HG03521 (cell line): ENCODE results near the gene UTP15.

Experiments used
- ATAC-seq: cut with Tn5 transposase; IDR thresholded peaks from one replicate; pipeline ENCODE4 v1.9.1; 2021; ENCODE audit warnings: mild to moderate bottlenecking, moderate library complexity; ENCODE audit not compliant: unreplicated experiment

UTP15 gene

GRCh38 chr5:73564675-73565074, 868 bp upstream of the UTP15 start:
- ATAC-seq = no peak

GRCh38 chr5:73565969-73566547, 515 bp downstream of the UTP15 start:
- ATAC-seq = no peak

GRCh38 chr5:73582285-73583145, 17.0 kb downstream of the UTP15 start:
- no peak for ATAC-seq

DNA sequence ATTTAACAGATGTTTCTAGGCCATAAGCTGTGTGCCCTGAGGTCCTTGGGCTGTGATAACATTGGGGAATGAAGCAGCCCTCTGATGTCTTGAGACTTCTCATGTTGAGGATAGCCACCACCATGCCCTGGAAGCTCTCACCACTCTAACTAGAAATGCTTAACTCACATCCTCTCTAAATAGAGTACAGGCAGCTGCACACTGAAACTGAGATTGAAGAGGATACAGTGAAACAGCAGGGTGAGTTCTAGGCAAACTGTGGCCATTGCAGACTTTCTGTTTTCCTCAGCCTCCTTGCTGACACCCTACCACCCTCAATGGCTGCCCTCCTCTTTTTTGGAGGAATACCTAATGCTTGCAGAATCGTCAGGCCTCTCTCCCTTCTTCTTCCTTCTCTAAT, 22.4 kb downstream of the UTP15 start:
- peak; percentile 63 for ATAC-seq

GRCh38 chr5:73591102-73591695, 25.7 kb downstream of the UTP15 start:
- ATAC-seq = peak; percentile 54

GRCh38 chr5:73591698-73592501, 26.4 kb downstream of the UTP15 start:
- no peak for ATAC-seq

- no peak for ATAC-seq
Observed at GRCh38 chr5:73592551-73592950, 27.0 kb downstream of the UTP15 start.

GRCh38 chr5:73596705-73597328, 31.3 kb downstream of the UTP15 start:
- ATAC-seq = no peak

GRCh38 chr5:73599380-73599779, 33.8 kb downstream of the UTP15 start:
- no peak for ATAC-seq

DNA sequence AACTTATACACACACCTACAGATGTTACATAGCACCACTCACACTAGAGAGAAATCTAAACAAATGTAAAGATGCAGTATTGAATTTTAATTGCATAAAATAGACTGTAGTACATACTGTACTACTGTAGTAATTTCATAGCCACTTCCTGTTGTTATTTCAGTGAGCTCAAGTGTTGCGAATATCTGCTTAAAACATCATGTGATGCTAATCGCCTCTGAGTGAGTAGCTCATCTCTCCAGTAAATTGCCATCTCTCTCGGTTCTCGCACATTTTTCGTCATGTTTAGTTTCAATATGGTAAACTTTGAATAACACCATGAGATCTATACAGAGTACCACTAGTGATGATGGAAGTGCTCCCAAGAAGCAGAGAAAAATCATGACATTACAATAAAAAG, 38.5 kb downstream of the UTP15 start:
- no peak for ATAC-seq

DNA sequence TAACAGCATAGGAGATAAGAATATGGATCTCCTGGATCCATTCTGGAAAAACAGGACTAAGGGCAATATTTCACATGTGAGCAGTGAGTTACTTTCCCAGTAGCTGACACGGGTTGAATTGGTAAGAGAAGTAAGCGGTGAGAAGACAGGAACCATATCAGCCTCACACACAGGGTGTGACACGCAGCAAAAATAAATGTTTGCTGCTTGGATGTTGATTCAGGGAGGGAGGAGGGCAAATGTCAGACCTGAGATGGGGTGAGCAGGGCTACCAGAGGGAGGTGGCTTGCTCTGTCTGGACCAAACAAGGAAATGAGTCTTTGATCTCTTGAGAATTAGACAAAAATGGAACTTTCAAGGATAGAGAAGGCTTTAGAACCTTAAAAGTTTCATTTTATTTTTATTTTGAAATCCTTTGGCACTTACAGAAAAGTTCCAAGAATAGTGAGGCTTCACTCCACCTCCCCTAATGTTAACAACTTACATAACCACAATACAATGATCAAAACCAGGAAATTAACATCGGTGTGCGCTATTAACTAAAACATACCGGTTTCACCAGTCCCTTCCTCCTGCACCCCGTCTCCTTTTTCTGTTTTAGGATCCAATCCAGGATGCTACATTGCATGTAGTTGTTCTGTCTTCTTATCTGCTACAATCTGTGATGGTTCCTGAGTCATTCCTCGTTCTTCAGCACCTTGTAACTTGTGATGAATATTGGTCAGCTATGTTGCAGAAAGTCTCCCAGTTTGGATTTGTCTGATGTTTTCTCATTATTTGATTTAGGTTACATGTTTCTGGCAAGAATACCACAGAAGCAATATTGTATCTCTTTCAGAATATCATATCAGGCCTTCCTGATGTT, 39.9 kb downstream of the UTP15 start:
- no peak for ATAC-seq

GRCh38 chr5:73606206-73606753, 40.7 kb downstream of the UTP15 start:
- no peak for ATAC-seq

DNA sequence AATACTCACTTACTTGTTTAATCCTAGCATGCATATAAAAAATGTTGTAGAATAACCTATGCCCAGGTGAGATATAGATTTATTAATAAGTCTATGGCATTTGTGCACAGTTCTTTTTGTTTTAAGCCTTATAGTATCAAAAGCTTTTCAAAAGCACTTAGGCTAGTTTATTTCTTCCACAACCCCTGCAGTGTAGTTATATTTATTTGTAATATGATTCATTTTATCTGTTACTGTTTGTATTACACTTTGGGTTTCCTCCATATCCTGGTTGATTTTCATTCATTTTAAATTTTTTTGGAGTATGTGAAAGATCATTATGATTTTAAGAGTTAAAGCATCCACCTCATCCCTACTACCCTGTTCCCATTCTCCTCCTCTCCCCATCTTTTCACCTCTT, 41.7 kb downstream of the UTP15 start:
- ATAC-seq = no peak

DNA sequence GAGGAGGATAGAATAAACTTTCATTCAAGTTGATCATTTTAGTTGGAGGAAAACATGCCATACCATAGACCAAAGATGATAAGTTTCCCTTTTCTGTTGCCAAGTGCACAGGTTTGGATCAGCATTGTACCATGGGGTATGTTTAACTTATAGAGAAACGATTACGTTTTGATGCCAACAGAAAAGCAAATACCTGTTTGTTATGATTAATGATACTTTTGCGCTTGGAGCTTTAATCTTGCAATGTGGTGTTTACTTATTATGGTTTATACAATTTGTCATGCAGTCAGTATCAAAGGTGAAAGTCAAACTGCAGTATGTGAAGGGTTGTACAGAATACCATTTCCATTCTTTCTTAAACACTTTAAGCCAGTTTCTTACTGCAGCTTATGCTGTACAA, 47.3 kb downstream of the UTP15 start:
- no peak for ATAC-seq

DNA sequence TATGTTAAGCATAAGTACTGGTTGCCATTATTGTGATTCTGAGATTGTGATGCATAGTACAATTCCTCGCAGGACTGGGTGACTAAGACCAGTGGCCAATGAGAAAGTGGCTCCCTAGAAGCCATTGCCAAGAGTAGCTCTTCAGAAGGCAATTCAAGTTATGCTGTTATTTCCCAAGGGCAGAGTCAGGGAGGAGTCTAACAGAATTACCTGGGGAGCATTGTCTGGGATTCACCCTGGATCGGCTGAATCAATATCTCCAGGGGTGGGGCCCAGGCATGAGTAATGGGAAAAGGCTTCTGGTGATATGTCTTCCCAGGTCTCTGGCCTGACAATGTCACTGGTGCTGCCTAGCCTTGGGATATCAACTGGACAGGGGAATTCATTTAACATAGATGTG, 49.5 kb downstream of the UTP15 start:
- ATAC-seq = no peak

DNA sequence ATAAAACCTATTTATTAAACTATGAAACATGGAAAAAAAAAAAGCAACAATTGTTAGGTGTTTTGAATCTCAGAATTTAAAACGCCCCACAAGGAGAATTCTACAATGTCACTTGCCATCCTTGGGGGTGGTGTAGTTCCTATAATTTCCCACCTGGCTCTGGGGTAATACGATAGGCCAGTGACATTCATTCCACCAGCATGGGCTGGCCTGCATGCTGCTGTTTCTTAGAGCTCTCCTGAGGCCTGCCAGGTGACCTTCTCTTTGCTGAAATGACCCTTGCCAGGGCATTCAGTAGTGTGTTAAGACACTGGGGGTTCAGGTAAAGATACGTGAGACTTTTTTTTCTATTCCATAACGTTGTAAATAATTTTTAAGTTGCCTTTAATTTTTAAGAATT, 50.4 kb downstream of the UTP15 start:
- no peak for ATAC-seq

- ATAC-seq = no peak
Observed at GRCh38 chr5:73617510-73618279, 52.2 kb downstream of the UTP15 start.

DNA sequence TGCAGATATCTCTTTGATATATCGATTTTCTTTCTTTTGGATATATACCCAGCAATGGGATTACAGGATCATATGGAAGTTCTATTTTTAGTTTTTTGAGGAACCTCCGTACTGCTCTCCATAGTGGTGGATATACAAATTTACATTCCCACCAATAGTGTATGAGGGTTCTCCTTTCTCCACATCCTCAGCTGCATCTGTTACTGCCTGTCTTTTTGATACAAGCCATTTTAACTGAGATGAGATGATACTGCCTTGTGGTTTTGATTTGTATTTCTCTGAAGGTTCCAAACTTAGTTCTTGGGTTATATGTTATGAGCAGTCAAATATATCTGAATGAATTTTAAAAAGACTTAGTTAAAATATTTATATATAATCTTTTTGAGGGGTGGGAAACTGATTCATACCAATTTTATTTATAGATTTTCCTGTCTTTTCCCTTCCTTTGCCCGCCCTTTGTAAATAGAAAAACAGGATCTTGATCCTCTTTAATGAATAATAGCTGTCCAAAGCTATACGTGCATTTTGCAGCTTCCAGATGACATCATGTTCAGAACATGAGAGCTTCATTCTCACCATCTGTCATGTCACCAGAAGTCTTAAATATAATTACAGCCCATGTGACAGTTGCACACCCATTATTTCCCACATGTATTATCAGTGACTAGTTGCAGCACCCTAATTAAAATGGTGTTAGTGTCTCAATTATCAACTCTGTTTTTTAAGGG, 54.2 kb downstream of the UTP15 start:
- no peak for ATAC-seq
